NAMALWA (cell line): ENCODE measurements around the gene UNC50.
"Not testable (repeated sequence)": the region's sequence is repeated elsewhere in the genome, so short reads cannot be mapped to it uniquely, and the experiment has no call there.

ENCODE experiments used
- DNase-seq: peaks from one replicate; pipeline ENCODE4 v3.0.0-alpha.2; 2015; ENCODE audit warnings: low spot score

Gene UNC50

DNA sequence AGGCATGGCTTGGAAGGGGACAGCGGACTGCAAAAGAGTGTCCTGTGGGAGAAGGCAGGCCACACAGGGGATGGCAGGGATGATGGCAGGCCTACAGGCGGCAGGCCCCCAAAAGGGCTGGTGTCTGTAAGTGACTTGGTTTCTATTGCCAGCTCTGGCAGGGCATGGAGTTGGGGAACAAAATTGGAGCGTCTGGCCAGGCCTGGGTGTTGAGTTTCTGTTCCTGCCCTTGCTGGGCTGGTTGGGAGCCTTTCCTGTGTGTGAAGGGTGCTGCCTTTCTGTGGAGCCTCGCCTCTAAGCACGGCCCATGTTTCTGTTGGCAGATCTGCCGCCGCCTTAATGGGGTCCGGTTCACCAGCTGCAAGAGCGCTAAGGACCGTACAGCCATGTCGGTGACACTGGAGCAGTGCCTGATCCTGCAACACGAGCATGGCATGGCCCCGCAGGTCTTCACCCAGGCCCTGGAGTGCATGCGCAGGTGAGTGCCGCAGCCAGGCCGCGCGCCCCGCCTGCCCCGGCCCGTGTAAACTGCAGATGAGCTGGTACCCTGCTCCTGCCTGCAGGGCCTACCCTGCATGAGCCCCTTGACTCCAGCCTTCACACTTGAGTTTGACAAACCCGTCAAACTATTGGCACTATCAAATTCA, 31.6 kb upstream of the UNC50 start:
- DNase-seq, result no peak

GRCh38 chr2:98577313-98577712, 31.1 kb upstream of the UNC50 start:
- no peak for DNase-seq

- no peak for DNase-seq
Observed at GRCh38 chr2:98578231-98578630, 30.2 kb upstream of the UNC50 start.

DNA sequence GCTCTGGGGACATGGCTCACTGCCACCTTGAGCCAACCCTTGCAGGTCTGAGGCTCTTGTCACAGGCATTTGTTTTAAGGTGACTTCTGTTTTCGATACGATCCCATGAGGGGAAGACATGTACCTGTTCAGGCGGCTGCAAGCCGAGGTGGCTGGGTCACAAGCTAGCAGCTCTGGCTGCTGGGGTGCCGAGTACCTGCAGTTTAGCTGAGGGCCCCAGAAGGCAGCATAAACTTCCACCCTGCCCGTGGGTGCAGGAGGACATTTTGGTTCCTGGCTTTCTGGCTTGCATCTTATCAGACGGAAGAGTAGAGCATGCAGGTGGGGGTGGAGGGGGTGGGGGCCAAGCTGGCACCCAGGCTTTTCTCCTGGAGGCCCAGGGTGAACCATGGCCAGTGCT, 28.5 kb upstream of the UNC50 start:
- DNase-seq, result no peak

DNA sequence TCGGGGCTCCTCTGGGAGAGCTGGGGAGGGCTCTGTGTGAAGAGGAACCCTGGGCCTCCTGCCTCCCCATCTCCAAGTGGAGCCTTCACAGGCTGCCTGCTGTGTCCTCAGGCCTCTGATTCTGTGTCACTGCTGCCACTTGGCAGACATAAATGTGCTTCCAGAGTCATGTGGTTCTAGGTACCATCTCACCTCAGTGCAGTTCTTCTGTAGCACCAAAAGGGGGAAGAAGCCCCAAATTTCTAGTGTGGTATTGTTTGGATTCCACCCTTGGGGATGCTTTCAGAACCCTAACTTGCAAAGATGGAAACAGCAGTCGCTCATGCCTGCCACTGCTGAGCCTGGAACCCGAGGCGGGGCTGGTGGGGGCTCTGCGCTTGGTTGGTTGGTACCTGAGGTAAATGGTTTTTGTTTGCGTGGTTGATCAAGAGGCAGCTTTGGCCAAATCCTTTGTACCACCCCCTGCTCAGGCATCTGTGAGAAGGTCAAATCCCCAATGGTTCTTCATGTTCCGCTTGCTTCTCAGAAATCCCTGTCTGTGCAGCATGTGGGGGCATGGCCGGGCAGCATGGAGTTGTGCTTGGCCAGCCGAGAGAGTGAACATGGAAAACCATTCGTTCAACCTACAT, 27.6 kb upstream of the UNC50 start:
- DNase-seq, result peak; percentile 16

GRCh38 chr2:98582523-98582922, 25.9 kb upstream of the UNC50 start:
- no peak for DNase-seq

- DNase-seq, result no peak
Observed at GRCh38 chr2:98583276-98583675, 25.1 kb upstream of the UNC50 start.

DNA sequence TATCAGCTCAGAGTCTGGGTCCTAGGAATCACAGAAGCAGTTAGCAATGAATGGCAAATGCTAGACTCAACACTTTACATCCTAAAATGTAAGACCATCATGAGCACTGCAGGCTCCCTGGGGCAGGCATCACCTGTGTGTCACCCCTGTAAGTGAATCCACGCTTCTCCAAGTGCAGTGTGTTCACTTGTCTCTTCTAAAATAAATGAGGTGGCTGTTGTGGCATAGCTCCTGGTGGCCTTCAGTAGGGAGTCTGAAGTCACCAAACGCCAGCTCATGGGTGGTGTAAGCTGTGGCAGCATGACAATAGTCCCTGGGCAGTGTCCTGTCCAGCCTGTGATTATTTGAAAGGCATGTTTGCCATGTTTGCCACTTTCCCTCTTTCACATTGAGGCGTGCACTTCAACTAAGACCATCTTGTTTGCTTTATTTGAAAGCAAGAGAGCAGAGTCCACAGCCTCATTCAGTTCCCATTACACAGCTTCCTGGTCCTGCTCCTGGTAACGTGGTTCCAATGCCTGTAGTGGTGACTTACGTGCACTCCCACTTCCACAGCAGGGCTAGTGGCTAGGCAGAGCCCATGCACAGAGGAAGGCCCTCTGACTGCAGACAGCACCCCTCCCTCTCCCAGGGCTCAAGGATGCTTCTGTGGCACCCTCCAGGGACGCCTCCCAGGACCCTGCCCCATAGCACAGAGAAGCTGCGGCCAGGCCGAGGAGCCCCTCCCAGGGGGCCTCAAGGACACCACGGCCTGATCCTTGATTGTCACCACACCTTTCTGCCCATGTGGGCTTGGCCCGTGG, 24.4 kb upstream of the UNC50 start:
- no peak for DNase-seq

DNA sequence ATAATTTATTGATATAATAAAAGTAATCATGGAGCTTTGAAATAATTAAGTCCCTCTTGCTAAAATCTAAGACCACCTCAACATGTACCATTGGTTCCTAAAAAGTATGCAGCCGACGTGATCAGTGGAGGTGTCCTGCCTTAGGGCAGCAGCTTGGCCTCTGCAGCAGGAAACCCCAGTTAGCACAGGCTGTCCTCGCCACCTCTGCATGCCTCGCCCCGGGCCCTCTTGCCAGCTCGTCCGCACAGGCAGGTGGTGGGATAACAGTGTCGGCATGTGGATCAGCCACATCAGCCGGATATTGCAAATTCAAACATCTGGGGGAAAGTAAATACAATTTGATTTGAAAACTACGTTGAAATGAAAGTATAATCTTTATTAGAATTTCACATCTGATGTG, 23.0 kb upstream of the UNC50 start:
- no peak for DNase-seq

- DNase-seq, result peak; percentile 14
Observed at GRCh38 chr2:98586551-98587140, 21.7 kb upstream of the UNC50 start.

DNA sequence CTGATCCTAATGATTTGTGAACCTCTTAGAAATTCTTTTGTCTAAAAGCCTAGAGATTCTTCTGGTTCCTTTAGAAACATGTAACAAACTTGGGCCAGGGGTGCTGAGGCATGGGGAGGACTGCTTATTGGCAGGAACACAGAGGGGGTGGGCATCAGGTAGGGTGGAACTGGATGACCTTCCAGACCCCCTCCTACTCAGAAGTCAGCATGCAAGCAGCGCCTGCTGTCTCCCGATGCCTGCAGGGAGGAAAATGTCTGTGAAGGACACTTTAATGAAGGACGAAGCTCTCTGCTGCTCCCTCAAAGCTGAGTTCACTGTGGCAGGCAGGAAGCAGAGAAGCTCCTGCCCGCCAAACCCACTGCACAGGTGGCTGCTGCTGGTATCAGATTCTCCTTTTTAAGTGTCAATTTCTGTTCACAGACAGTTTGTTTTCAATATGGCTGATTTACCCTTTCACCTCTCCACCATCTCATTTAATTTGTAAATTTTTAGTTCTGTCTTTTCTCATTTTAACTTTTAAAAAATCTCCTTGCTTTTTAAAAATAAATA, 19.4 kb upstream of the UNC50 start:
- no peak for DNase-seq

GRCh38 chr2:98589489-98589888, 18.9 kb upstream of the UNC50 start:
- DNase-seq, result no peak

DNA sequence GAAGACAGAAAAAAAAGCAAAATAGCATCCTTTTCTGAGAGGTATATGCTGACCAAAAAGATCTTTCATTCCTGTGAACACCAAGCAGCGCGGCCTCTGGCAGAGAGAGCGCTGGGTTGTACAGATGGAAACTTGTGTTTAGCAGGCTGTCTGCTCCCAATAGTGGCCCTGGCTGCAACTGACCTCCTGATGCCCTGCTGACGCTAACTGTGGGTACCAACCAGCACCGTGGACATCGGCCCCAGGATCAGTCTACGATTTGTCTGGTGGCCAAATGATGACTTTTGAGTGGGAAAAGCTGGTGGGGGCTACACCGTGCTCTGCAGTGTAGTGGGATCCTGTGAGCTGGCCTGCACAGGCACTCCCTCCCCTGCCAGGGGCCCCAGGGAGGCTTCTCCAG, 15.8 kb upstream of the UNC50 start:
- no peak for DNase-seq

- DNase-seq, result not testable (repeated sequence)
Observed at GRCh38 chr2:98594665-98595064, 13.7 kb upstream of the UNC50 start.

- no peak for DNase-seq
Observed at GRCh38 chr2:98598781-98599428, 9.5 kb upstream of the UNC50 start.

- peak; percentile 58 for DNase-seq
Observed at GRCh38 chr2:98601532-98602132, 6.8 kb upstream of the UNC50 start.

DNA sequence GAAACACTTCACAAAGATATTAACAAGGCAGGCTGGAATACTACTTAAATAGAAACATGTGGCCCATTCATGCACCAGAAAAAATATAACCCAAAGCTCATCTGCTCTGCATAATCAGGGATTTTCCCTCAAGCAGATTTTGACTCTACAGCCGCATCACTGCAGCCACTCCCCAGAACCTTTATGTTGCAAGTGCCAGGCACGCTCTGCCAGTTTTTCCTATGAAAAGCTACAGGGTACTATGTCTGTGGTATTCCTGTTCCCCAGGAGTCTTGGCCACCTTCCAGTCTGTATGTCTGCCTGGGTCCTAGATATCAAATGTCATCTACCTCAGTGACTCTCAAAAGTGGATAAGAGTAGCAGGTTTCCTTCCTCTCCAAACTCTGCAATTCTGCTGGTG, 3.8 kb upstream of the UNC50 start:
- DNase-seq, result no peak

DNA sequence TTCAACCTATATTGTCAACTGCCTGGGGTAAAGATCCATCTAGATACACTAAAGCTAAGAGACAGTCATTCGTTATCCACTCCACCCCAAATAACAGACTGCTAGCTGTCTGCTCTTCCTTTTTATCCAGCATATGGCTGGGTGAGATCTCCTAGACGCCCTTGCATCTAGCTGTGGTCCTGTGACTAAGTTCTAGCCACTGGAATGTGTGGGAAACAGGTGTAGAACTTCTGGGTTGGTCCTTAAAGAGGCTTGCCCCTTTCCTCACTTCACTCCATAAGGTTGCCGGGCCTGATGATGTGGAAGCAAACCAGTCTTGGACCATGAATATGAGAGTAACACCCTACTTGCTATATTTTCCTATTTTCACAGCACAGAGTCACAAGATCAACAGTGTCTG, 3.3 kb upstream of the UNC50 start:
- no peak for DNase-seq

DNA sequence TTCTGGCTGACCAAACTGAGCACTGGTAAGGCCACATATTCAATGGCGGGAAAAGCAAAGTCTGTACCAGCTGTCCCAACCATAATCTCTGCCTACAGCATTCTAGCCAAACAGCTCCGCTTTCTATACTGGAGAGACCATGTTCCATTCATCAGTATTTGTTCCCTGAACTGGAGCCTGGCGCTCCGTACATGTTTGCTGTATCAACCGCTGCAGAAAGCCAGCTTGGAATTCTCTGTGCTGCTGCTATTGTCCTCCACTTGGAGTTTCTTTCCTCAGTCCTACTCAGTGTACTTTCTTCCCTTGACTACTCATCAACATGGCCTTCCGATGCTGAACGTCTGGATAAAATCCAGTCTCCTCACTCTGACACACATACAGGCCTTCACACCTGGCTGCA, 2.0 kb upstream of the UNC50 start:
- DNase-seq, result no peak

- DNase-seq, result no peak
Observed at GRCh38 chr2:98607104-98607503, 1.3 kb upstream of the UNC50 start.

GRCh38 chr2:98607741-98608115, 661 bp upstream of the UNC50 start:
- DNase-seq, result no peak
